Thoracic aorta (tissue), 2 donors: Measurements from ENCODE around the gene KHNYN. TPM values are rescaled to one million over a fixed set of nuclear protein-coding genes. Genes with fewer than 3 reads are reported as not detected.
"Not testable (repeated sequence)": the region's sequence is repeated elsewhere in the genome, so short reads cannot be mapped to it uniquely, and the experiment has no call there.

Source experiments
- ATAC-seq: fragments of 150-250 bp; one replicate; pipeline ENCODE4 v1.8.0; 2017; ENCODE audit warnings: low read depth; ENCODE audit not compliant: insufficient number of reproducible peaks, low FRiP score
- DNase-seq: peaks from one replicate; pipeline ENCODE4 v3.0.0-alpha.2; 2020; ENCODE audit warnings: low spot score
- H3K27ac ChIP-seq, 2 donors: fragments of 200-600 bp; sonication (generic); 1 replicate in 1 of 2; 2 replicates in 1 of 2; pipeline ENCODE4 v1.5.1; 2016; ENCODE audit warnings: mild to moderate bottlenecking in 2 of 2, moderate library complexity in 2 of 2
- H3K27me3 ChIP-seq: fragments of 200-600 bp; sonication (generic); replicated peaks from 2 replicates; pipeline ENCODE4 v1.6.0; 2016; ENCODE audit warnings: mild to moderate bottlenecking; ENCODE audit not compliant: insufficient read depth
- H3K36me3 ChIP-seq: fragments of 200-600 bp; sonication (generic); one replicate; pipeline ENCODE4 v1.5.1; 2016
- H3K4me1 ChIP-seq, 2 donors: fragments of 200-600 bp; sonication (generic); 1 replicate in 1 of 2; 2 replicates in 1 of 2; pipeline versions ENCODE4 v1.5.1 to v1.6.0; 2016; ENCODE audit warnings: low read depth in 2 of 2, mild to moderate bottlenecking in 1 of 2; ENCODE audit not compliant: control insufficient read depth in 1 of 2
- H3K4me3 ChIP-seq: fragments of 200-600 bp; sonication (generic); 2 replicates; pipeline ENCODE4 v1.5.1; 2016; ENCODE audit warnings: mild to moderate bottlenecking
- H3K9me3 ChIP-seq: fragments of 200-600 bp; sonication (generic); 2 replicates; pipeline ENCODE4 v1.5.1; 2016
- CTCF ChIP-seq: fragments of 200-600 bp; sonication (generic); IDR thresholded peaks from one replicate; pipeline ENCODE4 v1.5.1; 2019; ENCODE audit warnings: antibody characterized with exemption
- total RNA-seq, 2 donors: library from RNA; depleted of rRNA; stranded (reverse); fragments of >200 nt; gene quantifications; one replicate each; pipeline versions ENCODE4 v1.1.0 to v1.2.3, GENCODE V29; 2016

KHNYN gene
- total RNA-seq, 2 donors from 2014 or later: 62.8 to 71.6 TPM

- ATAC-seq (no peak), DNase-seq (no peak)
- H3K27me3 ChIP-seq: no peaks in the 10 kb centered on the region
- no peak for TF ChIP-seq CTCF
- H3K4me1 ChIP-seq: no peaks in the 10 kb centered on the region
- H3K36me3 ChIP-seq: no peaks in the 10 kb centered on the region
- no peaks in the 10 kb centered on the region for H3K9me3 ChIP-seq
- no peak overlapping the region for H3K27ac ChIP-seq
- no peak overlapping the region for H3K4me3 ChIP-seq
Observed at GRCh38 chr14:24475261-24475660, 45.5 kb downstream of the KHNYN start.

GRCh38 chr14:24479999-24480398 lies 50.2 kb downstream of the KHNYN start:
- not testable (repeated sequence) for H3K27me3 ChIP-seq, DNase-seq, H3K9me3 ChIP-seq, H3K36me3 ChIP-seq, ATAC-seq, H3K4me1 ChIP-seq, H3K4me3 ChIP-seq, H3K27ac ChIP-seq

GRCh38 chr14:24481622-24482324 lies 52.0 kb downstream of the KHNYN start:
- DNase-seq (no peak), ATAC-seq (no peak)
- Histone ChIP-seq H3K36me3 (no peaks in the 10 kb centered on the region), H3K9me3 (no peaks in the 10 kb centered on the region), H3K4me3 (no peak overlapping the region), H3K4me1 (no peaks in the 10 kb centered on the region), H3K27me3 (no peaks in the 10 kb centered on the region), H3K27ac (no peak overlapping the region)
- no peak for TF ChIP-seq CTCF

GRCh38 chr14:24482699-24483303 lies 53.0 kb downstream of the KHNYN start:
- not testable (repeated sequence) for H3K27ac ChIP-seq, ATAC-seq

GRCh38 chr14:24483604-24484252 lies 54.0 kb downstream of the KHNYN start:
- no peaks in the 10 kb centered on the region for H3K36me3 ChIP-seq
- ATAC-seq (no peak), DNase-seq (no peak)
- H3K27me3 ChIP-seq: no peaks in the 10 kb centered on the region
- no peak for TF ChIP-seq CTCF
- no peaks in the 10 kb centered on the region for H3K4me1 ChIP-seq
- no peaks in the 10 kb centered on the region for H3K9me3 ChIP-seq
- H3K27ac ChIP-seq: no peak overlapping the region
- H3K4me3 ChIP-seq: no peak overlapping the region

More at GRCh38 chr14:24482699-24483303, 53.0 kb downstream of the KHNYN start:
- H3K9me3 ChIP-seq, DNase-seq, H3K36me3 ChIP-seq, H3K27me3 ChIP-seq, H3K4me1 ChIP-seq, H3K4me3 ChIP-seq: not testable (repeated sequence)

Other genes with a start within 250 kb of the KHNYN start
- gene IPO4, start 241.1 kb upstream of the KHNYN start, total RNA-seq: 10 to 100 TPM; 19.9 to 64.6 TPM
- gene TM9SF1, start 234.5 kb upstream of the KHNYN start, total RNA-seq: 10 to 100 TPM; 51.8 to 81.9 TPM
- gene TSSK4, start 224.3 kb upstream of the KHNYN start, total RNA-seq: not detected
- gene CHMP4A, start 216.5 kb upstream of the KHNYN start, total RNA-seq: 10 to 100 TPM; 33.4 to 58.3 TPM
- gene MDP1, start 213.9 kb upstream of the KHNYN start, total RNA-seq: 10 to 100 TPM; 15.7 to 24.0 TPM
- gene NEDD8, start 197.6 kb upstream of the KHNYN start, total RNA-seq: 10 to 100 TPM; 76.0 to 91.4 TPM
- gene GMPR2, start 197.0 kb upstream of the KHNYN start, total RNA-seq: 10 to 100 TPM; 39.2 to 51.3 TPM
- 10 to 100 TPM; 52.4 to 83.5 TPM for gene TINF2, start 187.3 kb upstream of the KHNYN start, total RNA-seq
- gene TGM1, start 166.8 kb upstream of the KHNYN start, total RNA-seq: under 1 TPM in 1 of 2 donors, not detected in 1; 0.21 TPM
- 10 to 100 TPM; 28.2 to 44.7 TPM for gene RABGGTA, start 158.4 kb upstream of the KHNYN start, total RNA-seq
- gene DHRS1, start 130.2 kb upstream of the KHNYN start, total RNA-seq: 10 to 100 TPM; 25.5 to 31.4 TPM
- gene NOP9, start 130.1 kb upstream of the KHNYN start, total RNA-seq: 10 to 100 TPM; 15.8 to 19.2 TPM
- 10 to 100 TPM; 10.9 to 17.3 TPM for gene CIDEB, start 122.0 kb upstream of the KHNYN start, total RNA-seq
- 10 to 100 TPM; 15.2 to 21.8 TPM for gene LTB4R2, start 119.8 kb upstream of the KHNYN start, total RNA-seq
- 10 to 100 TPM in 1 of 2 donors, 1 to 10 TPM in 1; 8.9 to 13.1 TPM for gene LTB4R, start 118.5 kb upstream of the KHNYN start, total RNA-seq
- gene ADCY4, start 94.9 kb upstream of the KHNYN start, total RNA-seq: 10 to 100 TPM; 25.5 to 28.7 TPM
- 10 to 100 TPM in 1 of 2 donors, 1 to 10 TPM in 1; 6.8 to 17.9 TPM for gene RIPK3, start 90.0 kb upstream of the KHNYN start, total RNA-seq
- 10 to 100 TPM; 62.0 to 84.5 TPM for gene NFATC4, start 61.8 kb upstream of the KHNYN start, total RNA-seq
- 10 to 100 TPM in 1 of 2 donors, 1 to 10 TPM in 1; 9.5 to 11.6 TPM for gene NYNRIN, start 31.0 kb upstream of the KHNYN start, total RNA-seq
- gene CBLN3, start 286 bp upstream of the KHNYN start, total RNA-seq: 1 to 10 TPM; 1.3 to 4.2 TPM
- 10 to 100 TPM; 27.6 to 61.8 TPM for gene SDR39U1, start 12.8 kb downstream of the KHNYN start, total RNA-seq
- gene CMA1, start 78.3 kb downstream of the KHNYN start, total RNA-seq: not detected
- 1 to 10 TPM; 4.1 to 8.8 TPM for gene CTSG, start 146.3 kb downstream of the KHNYN start, total RNA-seq
- gene GZMH, start 179.7 kb downstream of the KHNYN start, total RNA-seq: 10 to 100 TPM in 1 of 2 donors, not detected in 1; 14.7 TPM
- gene GZMB, start 204.2 kb downstream of the KHNYN start, total RNA-seq: under 1 TPM in 1 of 2 donors, not detected in 1; 0.78 TPM